ENCODE results near the gene SRRD.
A peak's percentile ranks its signal among the peaks of the same experiment; 100 is the strongest.

The SRRD gene

DNA sequence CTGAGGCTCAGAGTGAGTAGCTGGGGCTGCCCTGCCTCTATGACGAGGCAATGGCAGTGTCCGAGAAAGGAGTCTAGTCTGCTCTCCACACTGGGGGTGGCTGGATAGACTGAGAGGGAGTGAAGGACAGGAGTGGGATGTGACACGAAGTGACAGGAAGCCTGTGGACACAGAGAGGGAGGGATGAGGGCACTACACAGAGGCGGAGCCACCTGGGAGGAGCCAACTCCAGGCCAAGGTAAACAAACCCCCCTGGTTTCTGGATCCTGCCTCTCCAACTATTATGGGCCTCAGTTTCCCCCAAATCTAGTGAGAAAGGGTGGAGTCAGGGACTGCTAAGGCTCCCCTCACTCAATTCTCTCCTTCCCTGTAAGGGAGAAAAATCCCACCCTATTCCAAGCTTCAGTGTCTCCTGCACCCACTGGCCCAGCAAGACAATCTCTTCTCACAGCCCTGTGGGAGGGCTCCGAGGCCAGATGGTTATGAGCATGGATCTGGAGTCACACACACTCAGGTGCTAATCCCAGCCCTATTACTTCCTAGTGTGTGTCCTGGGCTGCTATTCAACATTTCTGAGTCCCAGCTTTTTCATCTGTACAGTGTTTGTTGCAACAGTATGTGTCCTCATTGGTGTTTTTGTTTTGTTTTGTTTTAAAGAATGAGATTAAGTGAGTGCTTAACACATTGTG lies 29.7 kb upstream of the SRRD start:
- Histone ChIP-seq H3K36me3 (ENCODE audit: control insufficient read depth, insufficient read depth, low read length) (peaks cover 39% of the 10 kb centered on the region), H3K9me3 (ENCODE audit: control insufficient read depth, low read length) (no peaks in the 10 kb centered on the region), H3K4me3 (ENCODE audit: insufficient read depth, low read depth, low read length, poor library complexity, severe bottlenecking) (no peak overlapping the region), H3K27me3 (replicated peaks; ENCODE audit: control insufficient read depth, insufficient read depth, low read length, poor library complexity, severe bottlenecking) (no peaks in the 10 kb centered on the region), H3K4me1 (ENCODE audit: control insufficient read depth, insufficient read depth, low read length, poor library complexity, severe bottlenecking) (no peaks in the 10 kb centered on the region), H3K27ac (ENCODE audit: insufficient read depth, low read length, poor library complexity, severe bottlenecking) (no peak overlapping the region)
- no peak for DNase-seq

DNA sequence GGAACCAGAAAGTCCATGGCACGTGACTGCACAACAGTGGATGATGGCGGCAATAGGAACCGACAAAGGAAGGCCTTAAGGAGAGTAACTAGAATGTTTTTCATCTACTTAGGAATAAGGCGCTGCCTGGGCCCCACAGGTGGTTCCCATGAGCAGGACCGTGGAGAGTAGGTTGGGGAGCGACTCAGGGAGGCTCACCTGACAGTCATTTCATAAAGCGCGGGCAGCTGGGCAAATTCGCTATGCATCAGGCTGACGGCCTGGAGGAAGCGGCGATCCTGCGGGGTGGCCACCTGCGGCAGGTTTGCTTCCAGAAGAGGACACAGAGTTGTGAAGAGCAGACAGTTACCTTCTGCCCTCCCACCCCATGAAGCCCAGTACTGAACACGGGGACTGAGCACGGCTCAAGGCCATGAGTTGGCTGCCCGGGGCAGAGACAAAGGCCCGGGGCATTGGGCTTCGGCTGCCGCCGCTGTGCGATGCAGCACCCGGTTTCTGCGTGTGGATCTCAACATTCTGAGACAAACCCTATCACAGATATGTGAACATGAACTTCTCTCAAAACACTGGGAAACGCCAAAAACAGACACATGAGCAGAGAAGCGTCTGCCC lies 25.9 kb upstream of the SRRD start:
- H3K9me3 ChIP-seq (ENCODE audit: control insufficient read depth, low read length), result no peaks in the 10 kb centered on the region
- H3K36me3 ChIP-seq (ENCODE audit: control insufficient read depth, insufficient read depth, low read length), result peaks cover 29% of the 10 kb centered on the region
- no peak overlapping the region for H3K4me3 ChIP-seq (ENCODE audit: insufficient read depth, low read depth, low read length, poor library complexity, severe bottlenecking)
- no peaks in the 10 kb centered on the region for H3K27me3 ChIP-seq (replicated peaks; ENCODE audit: control insufficient read depth, insufficient read depth, low read length, poor library complexity, severe bottlenecking)
- H3K27ac ChIP-seq (ENCODE audit: insufficient read depth, low read length, poor library complexity, severe bottlenecking), result no peak overlapping the region
- DNase-seq, result no peak
- H3K4me1 ChIP-seq (ENCODE audit: control insufficient read depth, insufficient read depth, low read length, poor library complexity, severe bottlenecking), result no peaks in the 10 kb centered on the region

DNA sequence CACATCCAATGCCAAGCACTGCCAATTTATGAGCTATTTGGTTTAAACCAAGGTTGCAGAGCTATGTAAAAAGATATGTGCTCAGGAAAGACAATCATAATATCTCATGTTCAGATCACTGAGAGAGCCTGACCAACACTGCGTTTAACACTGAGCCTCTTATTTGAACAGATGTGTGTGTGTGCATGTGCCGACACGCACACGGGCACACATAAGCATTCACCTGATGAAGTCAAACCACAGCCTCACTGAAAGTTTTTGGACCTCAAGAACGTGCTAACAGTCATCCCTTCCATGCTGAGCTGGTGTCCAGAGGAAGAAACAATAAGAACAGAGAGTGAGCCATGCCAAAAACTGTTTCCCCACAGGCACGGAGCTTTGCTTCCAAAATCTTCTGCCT lies 23.5 kb upstream of the SRRD start:
- Histone ChIP-seq H3K36me3 (ENCODE audit: control insufficient read depth, insufficient read depth, low read length) (peaks cover 48% of the 10 kb centered on the region), H3K27ac (ENCODE audit: insufficient read depth, low read length, poor library complexity, severe bottlenecking) (no peak overlapping the region), H3K4me1 (ENCODE audit: control insufficient read depth, insufficient read depth, low read length, poor library complexity, severe bottlenecking) (no peaks in the 10 kb centered on the region), H3K27me3 (replicated peaks; ENCODE audit: control insufficient read depth, insufficient read depth, low read length, poor library complexity, severe bottlenecking) (no peaks in the 10 kb centered on the region), H3K9me3 (ENCODE audit: control insufficient read depth, low read length) (no peaks in the 10 kb centered on the region), H3K4me3 (ENCODE audit: insufficient read depth, low read depth, low read length, poor library complexity, severe bottlenecking) (no peak overlapping the region)
- DNase-seq, result no peak

DNA sequence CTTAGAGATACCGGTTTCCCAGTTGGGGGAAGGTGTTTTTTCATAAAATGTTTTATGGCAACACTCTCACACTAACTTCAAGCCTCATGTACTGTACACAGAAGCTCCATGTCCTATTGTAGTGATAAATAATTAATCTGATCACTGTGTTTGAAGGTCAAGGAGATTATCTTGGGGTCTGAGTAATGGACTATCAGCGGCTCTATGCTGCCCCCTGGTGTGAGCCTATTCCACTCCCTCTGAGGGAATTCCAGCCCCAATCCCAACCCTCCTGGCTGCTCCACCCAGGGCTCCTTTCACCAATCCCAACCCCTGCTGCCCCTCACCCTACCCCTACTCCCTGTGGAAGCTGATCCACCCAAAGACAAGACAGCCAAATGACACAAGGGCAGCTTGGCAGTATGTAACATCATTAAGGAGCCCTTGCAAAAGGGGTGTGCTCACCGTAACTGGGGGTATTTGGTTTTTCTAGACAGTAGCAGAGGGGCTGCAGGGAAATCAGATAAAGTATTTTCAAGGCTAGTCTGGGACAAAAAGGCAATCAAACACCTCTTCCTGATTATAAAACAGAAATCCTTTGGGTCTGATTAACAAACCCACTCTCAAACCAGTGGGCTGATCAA lies 22.4 kb upstream of the SRRD start:
- Histone ChIP-seq H3K9me3 (ENCODE audit: control insufficient read depth, low read length) (no peaks in the 10 kb centered on the region), H3K36me3 (ENCODE audit: control insufficient read depth, insufficient read depth, low read length) (peaks cover 59% of the 10 kb centered on the region), H3K4me3 (ENCODE audit: insufficient read depth, low read depth, low read length, poor library complexity, severe bottlenecking) (no peak overlapping the region), H3K27ac (ENCODE audit: insufficient read depth, low read length, poor library complexity, severe bottlenecking) (no peak overlapping the region), H3K4me1 (ENCODE audit: control insufficient read depth, insufficient read depth, low read length, poor library complexity, severe bottlenecking) (no peaks in the 10 kb centered on the region), H3K27me3 (replicated peaks; ENCODE audit: control insufficient read depth, insufficient read depth, low read length, poor library complexity, severe bottlenecking) (no peaks in the 10 kb centered on the region)
- peak in 1 of 3 donors; percentile 29 for DNase-seq

DNA sequence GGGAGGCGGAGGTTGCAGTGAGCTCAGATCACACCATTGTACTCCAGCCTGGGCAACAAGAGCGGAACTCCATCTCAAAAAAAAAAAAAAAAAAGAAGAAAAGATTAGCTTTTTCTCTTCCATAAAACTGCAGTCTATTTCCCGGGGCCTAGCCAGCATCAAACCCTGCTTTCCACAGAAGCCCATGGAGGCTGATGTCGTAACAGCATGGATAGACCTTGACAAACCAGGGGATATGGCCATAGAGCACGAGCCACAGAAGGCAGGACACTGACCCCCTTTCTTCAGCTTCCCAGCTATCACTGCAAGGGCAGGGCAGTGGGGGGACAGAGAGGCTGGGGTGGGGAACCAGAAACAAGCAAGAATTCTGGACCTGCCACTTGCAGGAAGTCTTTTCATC lies 21.6 kb upstream of the SRRD start:
- H3K27me3 ChIP-seq (replicated peaks; ENCODE audit: control insufficient read depth, insufficient read depth, low read length, poor library complexity, severe bottlenecking), result no peaks in the 10 kb centered on the region
- H3K27ac ChIP-seq (ENCODE audit: insufficient read depth, low read length, poor library complexity, severe bottlenecking), result no peak overlapping the region
- no peaks in the 10 kb centered on the region for H3K4me1 ChIP-seq (ENCODE audit: control insufficient read depth, insufficient read depth, low read length, poor library complexity, severe bottlenecking)
- H3K36me3 ChIP-seq (ENCODE audit: control insufficient read depth, insufficient read depth, low read length), result peaks cover 57% of the 10 kb centered on the region
- H3K9me3 ChIP-seq (ENCODE audit: control insufficient read depth, low read length), result no peaks in the 10 kb centered on the region
- DNase-seq, result no peak
- H3K4me3 ChIP-seq (ENCODE audit: insufficient read depth, low read depth, low read length, poor library complexity, severe bottlenecking), result no peak overlapping the region

DNA sequence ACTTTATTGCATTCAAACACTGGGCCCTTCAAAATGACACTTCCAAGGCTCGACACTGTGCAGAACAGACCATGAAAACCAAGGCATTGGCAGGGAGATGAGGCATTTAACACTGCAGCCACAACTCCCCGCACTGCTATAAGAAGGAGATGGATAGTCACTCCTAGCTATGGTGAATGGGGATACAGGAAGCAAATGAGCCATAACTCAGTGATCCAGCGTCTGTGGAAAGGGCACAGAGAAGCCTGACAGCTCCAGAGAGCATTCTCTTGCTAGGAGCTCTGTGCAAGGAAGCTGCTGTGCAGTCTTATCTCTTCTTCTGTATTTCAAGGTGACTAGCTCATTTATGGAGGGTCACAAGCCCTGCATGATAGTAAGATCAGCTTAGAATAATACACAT lies 21.0 kb upstream of the SRRD start:
- DNase-seq, result no peak
- Histone ChIP-seq H3K4me3 (ENCODE audit: insufficient read depth, low read depth, low read length, poor library complexity, severe bottlenecking) (no peak overlapping the region), H3K36me3 (ENCODE audit: control insufficient read depth, insufficient read depth, low read length) (peaks cover 54% of the 10 kb centered on the region), H3K27ac (ENCODE audit: insufficient read depth, low read length, poor library complexity, severe bottlenecking) (no peak overlapping the region), H3K27me3 (replicated peaks; ENCODE audit: control insufficient read depth, insufficient read depth, low read length, poor library complexity, severe bottlenecking) (no peaks in the 10 kb centered on the region), H3K9me3 (ENCODE audit: control insufficient read depth, low read length) (no peaks in the 10 kb centered on the region), H3K4me1 (ENCODE audit: control insufficient read depth, insufficient read depth, low read length, poor library complexity, severe bottlenecking) (no peaks in the 10 kb centered on the region)

DNA sequence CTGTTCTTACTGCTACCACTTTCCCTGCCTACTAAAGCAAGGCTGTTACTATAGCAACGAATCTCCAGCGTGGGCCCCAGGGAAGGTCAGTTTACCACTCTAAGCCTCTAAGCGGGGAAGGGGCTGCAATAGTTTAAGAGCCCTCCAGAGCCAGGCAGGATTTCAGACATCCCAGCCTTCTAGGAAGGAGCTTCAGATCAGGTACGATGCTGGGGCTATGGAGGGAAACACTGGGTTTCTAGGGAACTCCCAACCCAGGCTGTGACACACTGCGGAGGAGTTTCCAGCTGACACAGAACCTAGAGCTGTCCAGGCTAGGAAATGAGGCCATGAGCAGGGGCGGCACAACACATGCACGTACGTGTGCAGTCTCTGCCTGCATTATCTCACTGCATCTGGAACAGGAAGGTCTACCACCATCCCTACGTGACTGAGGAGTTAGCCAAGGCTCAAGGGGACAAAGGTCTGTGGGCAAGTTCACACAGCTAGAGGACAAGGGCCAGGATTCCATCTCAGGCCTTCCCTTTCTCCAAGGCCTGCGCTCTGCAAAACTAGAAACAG lies 20.5 kb upstream of the SRRD start:
- Histone ChIP-seq H3K36me3 (ENCODE audit: control insufficient read depth, insufficient read depth, low read length) (peaks cover 51% of the 10 kb centered on the region), H3K4me1 (ENCODE audit: control insufficient read depth, insufficient read depth, low read length, poor library complexity, severe bottlenecking) (no peaks in the 10 kb centered on the region), H3K27ac (ENCODE audit: insufficient read depth, low read length, poor library complexity, severe bottlenecking) (no peak overlapping the region), H3K4me3 (ENCODE audit: insufficient read depth, low read depth, low read length, poor library complexity, severe bottlenecking) (no peak overlapping the region), H3K9me3 (ENCODE audit: control insufficient read depth, low read length) (no peaks in the 10 kb centered on the region), H3K27me3 (replicated peaks; ENCODE audit: control insufficient read depth, insufficient read depth, low read length, poor library complexity, severe bottlenecking) (no peaks in the 10 kb centered on the region)
- no peak for DNase-seq

DNA sequence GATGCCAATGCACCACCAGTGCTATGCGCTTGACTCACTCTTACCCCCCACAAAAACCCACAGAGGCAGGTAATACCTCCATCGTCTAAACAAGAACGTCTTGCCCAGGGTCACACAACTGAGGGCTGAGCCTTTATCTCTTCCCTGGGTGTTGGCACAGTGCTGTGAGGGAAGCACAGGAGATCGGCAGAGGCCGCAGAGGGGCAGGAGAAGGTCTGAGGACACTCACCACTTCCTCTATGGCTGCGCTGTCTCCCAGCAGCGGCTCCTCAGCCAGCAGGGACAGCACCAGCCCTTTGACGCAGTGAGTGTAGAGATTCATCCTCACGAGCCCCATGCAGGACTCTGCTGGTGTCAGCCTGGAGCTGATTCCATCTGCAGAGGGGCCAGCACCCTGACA lies 20.0 kb upstream of the SRRD start:
- no peaks in the 10 kb centered on the region for H3K9me3 ChIP-seq (ENCODE audit: control insufficient read depth, low read length)
- H3K27ac ChIP-seq (ENCODE audit: insufficient read depth, low read length, poor library complexity, severe bottlenecking), result no peak overlapping the region
- H3K36me3 ChIP-seq (ENCODE audit: control insufficient read depth, insufficient read depth, low read length), result peaks cover 55% of the 10 kb centered on the region
- no peaks in the 10 kb centered on the region for H3K4me1 ChIP-seq (ENCODE audit: control insufficient read depth, insufficient read depth, low read length, poor library complexity, severe bottlenecking)
- no peaks in the 10 kb centered on the region for H3K27me3 ChIP-seq (replicated peaks; ENCODE audit: control insufficient read depth, insufficient read depth, low read length, poor library complexity, severe bottlenecking)
- no peak for DNase-seq
- H3K4me3 ChIP-seq (ENCODE audit: insufficient read depth, low read depth, low read length, poor library complexity, severe bottlenecking), result no peak overlapping the region

DNA sequence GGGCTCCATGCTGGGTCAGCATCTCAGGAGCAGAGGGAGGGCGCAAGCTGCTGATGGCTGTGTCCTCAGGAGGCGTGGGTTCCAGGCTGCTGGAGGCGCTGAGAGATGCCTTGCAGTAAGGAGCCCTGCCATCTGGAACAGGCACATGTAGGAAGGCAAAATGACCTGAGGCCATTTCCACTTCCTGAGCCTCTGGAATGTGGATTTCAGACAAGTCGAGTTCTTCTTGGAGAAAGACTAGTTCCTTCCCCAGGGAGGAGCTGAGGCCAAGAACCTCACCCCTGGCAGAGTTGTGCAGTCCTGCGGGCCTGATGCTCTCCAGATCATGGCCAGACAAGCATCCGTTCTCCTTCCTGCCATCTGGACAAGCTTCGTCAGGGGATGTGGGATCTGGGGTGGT lies 19.4 kb upstream of the SRRD start:
- no peak for DNase-seq
- Histone ChIP-seq H3K27me3 (replicated peaks; ENCODE audit: control insufficient read depth, insufficient read depth, low read length, poor library complexity, severe bottlenecking) (no peaks in the 10 kb centered on the region), H3K36me3 (ENCODE audit: control insufficient read depth, insufficient read depth, low read length) (peaks cover 61% of the 10 kb centered on the region), H3K4me3 (ENCODE audit: insufficient read depth, low read depth, low read length, poor library complexity, severe bottlenecking) (no peak overlapping the region), H3K4me1 (ENCODE audit: control insufficient read depth, insufficient read depth, low read length, poor library complexity, severe bottlenecking) (no peaks in the 10 kb centered on the region), H3K9me3 (ENCODE audit: control insufficient read depth, low read length) (no peaks in the 10 kb centered on the region), H3K27ac (ENCODE audit: insufficient read depth, low read length, poor library complexity, severe bottlenecking) (no peak overlapping the region)

DNA sequence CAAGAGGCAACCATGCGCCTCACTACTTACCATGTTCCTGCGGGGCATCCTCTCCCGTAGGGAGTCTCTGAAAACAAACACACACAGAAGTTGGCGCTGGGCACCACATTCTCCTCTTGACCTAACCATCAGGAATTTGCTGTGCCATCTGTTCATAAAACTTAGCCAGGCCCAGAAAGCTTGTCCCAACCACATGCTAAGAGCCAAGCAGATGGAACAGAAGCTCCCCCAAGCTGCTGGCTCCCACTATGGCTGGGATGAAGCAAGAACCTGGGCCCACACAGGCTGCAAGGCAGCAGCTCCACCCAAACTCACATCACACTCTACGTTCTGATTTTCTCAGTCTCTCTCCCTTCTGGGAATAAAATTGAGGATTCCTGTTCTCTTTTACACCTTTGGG lies 17.5 kb upstream of the SRRD start:
- Histone ChIP-seq H3K4me3 (ENCODE audit: insufficient read depth, low read depth, low read length, poor library complexity, severe bottlenecking) (no peak overlapping the region), H3K27ac (ENCODE audit: insufficient read depth, low read length, poor library complexity, severe bottlenecking) (no peak overlapping the region), H3K4me1 (ENCODE audit: control insufficient read depth, insufficient read depth, low read length, poor library complexity, severe bottlenecking) (no peaks in the 10 kb centered on the region), H3K27me3 (replicated peaks; ENCODE audit: control insufficient read depth, insufficient read depth, low read length, poor library complexity, severe bottlenecking) (no peaks in the 10 kb centered on the region), H3K36me3 (ENCODE audit: control insufficient read depth, insufficient read depth, low read length) (peaks cover 74% of the 10 kb centered on the region), H3K9me3 (ENCODE audit: control insufficient read depth, low read length) (no peaks in the 10 kb centered on the region)
- DNase-seq, result no peak

Measured in effector memory CD4-positive, alpha-beta T cell (primary cell).